ENCODE results near the gene VPS51. TPM values are rescaled to one million over a fixed set of nuclear protein-coding genes. Genes with fewer than 3 reads are reported as not detected.
"Not testable (repeated sequence)": the region's sequence is repeated elsewhere in the genome, so short reads cannot be mapped to it uniquely, and the experiment has no call there.

The VPS51 gene
- polyA plus RNA-seq, 4 donors, result 111 to 159 (median 136) TPM

DNA sequence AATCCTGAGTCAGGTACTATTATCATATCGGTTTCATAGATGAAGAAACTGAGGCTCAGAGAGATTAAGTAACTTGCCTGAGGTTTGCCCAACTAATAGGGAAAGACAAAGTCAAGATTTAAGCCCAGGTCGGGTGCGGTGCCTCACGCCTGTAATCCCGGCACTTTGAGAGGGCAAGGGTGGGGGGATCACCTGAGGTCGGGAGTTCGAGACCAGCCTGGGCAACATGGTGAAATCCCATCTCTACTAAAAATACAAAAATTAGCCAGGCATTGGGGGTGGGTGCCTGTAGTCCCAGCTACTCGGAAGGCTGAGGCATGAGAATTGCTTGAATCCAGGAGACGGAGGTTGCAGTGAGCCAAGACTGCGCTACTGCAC lies 54.1 kb downstream of the VPS51 start:
- H3K4me3 ChIP-seq (ENCODE audit: low read depth in 1 of 3, low read length in 3 of 3); H3K9me3 ChIP-seq (ENCODE audit: control insufficient read depth in 2 of 2, insufficient read depth in 1 of 2, low read depth in 1 of 2, low read length in 1 of 2); H3K27me3 ChIP-seq (ENCODE audit: control insufficient read depth in 3 of 3, insufficient read depth in 3 of 3, low read length in 3 of 3); H3K36me3 ChIP-seq (ENCODE audit: control insufficient read depth in 3 of 3, insufficient read depth in 2 of 3, low read depth in 1 of 3, low read length in 3 of 3); FAIRE-seq; DNase-seq: not testable (repeated sequence)
- WGBS, 3 donors, result 65 to 74% (median 67%) methylated on average over 10 of the region's 10 CpGs
- H3K27ac ChIP-seq (ENCODE audit: low read depth in 1 of 3, low read length in 2 of 3), result peak overlapping the region in 1 of 3 donors; percentile 95
- peaks cover 0 to 11% (median 2%) of the 10 kb centered on the region in 3 donors for H3K4me1 ChIP-seq (ENCODE audit: control insufficient read depth in 3 of 3, insufficient read depth in 2 of 3, low read depth in 1 of 3, low read length in 2 of 3)

DNA sequence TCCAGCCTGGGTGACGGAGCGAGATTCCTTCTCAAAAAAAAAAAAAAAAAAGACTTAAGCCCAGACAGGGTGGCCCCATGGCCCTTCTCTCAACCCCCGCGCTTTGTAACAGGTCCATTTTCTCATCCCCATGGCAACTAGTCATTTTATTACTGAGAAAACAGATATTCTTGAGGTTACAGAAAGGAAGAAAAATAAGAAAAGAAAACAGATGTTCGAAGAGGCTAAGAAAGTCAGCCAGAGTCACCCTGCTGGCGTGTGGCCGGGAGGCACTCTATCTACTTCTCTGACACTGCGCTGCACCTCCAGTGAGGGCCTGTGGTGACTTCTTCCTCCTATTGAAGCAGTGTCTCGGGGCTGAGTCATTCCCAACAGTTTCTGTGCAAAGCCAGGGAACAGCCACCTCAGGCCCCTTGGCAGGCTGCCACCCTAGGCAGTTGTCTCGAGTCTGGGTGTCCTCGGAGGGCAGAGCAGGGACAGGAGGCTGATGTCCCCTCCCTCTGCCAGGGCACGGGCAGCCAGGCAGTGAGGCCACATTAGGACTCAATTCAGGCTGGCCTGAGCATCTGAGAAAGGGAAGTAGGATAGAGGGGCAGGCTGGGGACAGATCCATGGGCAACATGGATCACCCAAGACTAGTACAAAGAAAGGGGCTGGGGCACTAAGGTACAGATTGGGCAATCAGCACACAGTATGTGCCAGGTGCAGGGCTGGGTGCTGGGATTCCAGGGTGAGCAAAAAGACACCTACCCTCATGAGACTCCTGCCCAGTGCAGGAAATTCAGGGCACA lies 54.7 kb downstream of the VPS51 start:
- no peaks in the 10 kb centered on the region for H3K36me3 ChIP-seq (ENCODE audit: control insufficient read depth in 3 of 3, insufficient read depth in 2 of 3, low read depth in 1 of 3, low read length in 3 of 3)
- WGBS, 3 donors, result 15 to 27% (median 18%) methylated on average over 12 of the region's 12 CpGs
- no peak overlapping the region for H3K4me3 ChIP-seq (ENCODE audit: low read depth in 1 of 3, low read length in 3 of 3)
- H3K27me3 ChIP-seq (ENCODE audit: control insufficient read depth in 3 of 3, insufficient read depth in 3 of 3, low read length in 3 of 3), result no peaks in the 10 kb centered on the region
- H3K9me3 ChIP-seq (ENCODE audit: control insufficient read depth in 2 of 2, insufficient read depth in 1 of 2, low read depth in 1 of 2, low read length in 1 of 2), result peaks cover 0 to 10% of the 10 kb centered on the region in 2 donors
- peak overlapping the region; percentile 48 to 95 (median 51) for H3K27ac ChIP-seq (ENCODE audit: low read depth in 1 of 3, low read length in 2 of 3)
- FAIRE-seq (no peak), DNase-seq (peak; percentile 73 to 92)
- H3K4me1 ChIP-seq (ENCODE audit: control insufficient read depth in 3 of 3, insufficient read depth in 2 of 3, low read depth in 1 of 3, low read length in 2 of 3), result peaks cover 0 to 11% (median 2%) of the 10 kb centered on the region in 3 donors

DNA sequence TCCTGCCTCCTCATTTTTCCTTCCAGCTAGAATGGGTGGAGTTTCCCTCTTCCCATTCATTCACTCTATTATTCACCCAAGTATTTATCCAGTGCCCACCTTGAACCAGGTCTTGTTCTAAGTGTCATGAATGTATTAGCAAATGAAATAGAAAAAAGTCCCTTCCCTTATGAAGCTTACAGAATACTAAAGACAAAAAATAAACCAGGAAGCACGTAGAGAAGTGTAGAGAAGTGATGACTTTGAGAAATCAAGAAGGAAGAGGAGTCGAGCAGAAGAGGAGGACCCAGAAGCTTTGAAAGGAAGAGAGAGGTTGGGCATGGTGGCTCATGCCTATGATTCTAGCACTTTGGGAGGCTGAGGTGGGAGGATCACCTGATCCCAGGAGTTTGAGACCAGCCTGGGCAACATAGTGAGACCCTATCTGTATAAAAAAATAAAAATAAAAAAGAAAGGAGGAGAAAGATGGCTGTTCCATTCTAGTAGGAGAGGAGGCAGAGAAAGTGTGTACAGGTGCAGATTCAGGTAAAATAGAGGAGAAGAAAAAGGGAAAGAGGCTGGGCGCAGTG lies 55.4 kb downstream of the VPS51 start:
- DNase-seq (no peak), FAIRE-seq (no peak)
- Histone ChIP-seq H3K4me3 (ENCODE audit: low read depth in 1 of 3, low read length in 3 of 3) (no peak overlapping the region), H3K27ac (ENCODE audit: low read depth in 1 of 3, low read length in 2 of 3) (peak overlapping the region in 1 of 3 donors; percentile 95), H3K27me3 (ENCODE audit: control insufficient read depth in 3 of 3, insufficient read depth in 3 of 3, low read length in 3 of 3) (no peaks in the 10 kb centered on the region), H3K9me3 (ENCODE audit: control insufficient read depth in 2 of 2, insufficient read depth in 1 of 2, low read depth in 1 of 2, low read length in 1 of 2) (peaks cover 0 to 9% of the 10 kb centered on the region in 2 donors), H3K4me1 (ENCODE audit: control insufficient read depth in 3 of 3, insufficient read depth in 2 of 3, low read depth in 1 of 3, low read length in 2 of 3) (peaks cover 0 to 11% (median 2%) of the 10 kb centered on the region in 3 donors), H3K36me3 (ENCODE audit: control insufficient read depth in 3 of 3, insufficient read depth in 2 of 3, low read depth in 1 of 3, low read length in 3 of 3) (no peaks in the 10 kb centered on the region)
- 55 to 62% (median 61%) methylated on average over 3 of the region's 3 CpGs for WGBS, 3 donors

DNA sequence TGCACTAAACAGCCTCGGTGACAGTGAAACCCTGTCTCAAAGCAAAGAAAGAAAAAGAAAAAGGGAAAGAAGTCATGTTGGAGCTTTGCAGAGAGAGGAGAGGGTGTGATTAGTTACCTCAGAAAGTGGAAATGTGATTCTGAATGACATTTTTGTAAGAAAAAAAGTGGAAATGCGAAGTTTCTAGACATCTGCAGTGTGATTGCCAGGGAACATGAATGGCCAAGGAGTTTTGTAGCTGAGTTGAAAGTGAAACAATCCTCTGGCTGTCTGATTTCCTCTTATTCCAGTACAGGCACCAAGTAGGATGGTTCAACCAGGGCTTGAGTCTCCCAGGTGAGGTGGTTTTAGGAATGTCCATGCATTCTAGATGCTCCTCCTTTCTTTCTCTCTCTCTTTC lies 56.1 kb downstream of the VPS51 start:
- no peak overlapping the region for H3K4me3 ChIP-seq (ENCODE audit: low read depth in 1 of 3, low read length in 3 of 3)
- peak in 1 of 2 donors; percentile 41 for DNase-seq
- peak overlapping the region in 1 of 3 donors; percentile 47 for H3K27ac ChIP-seq (ENCODE audit: low read depth in 1 of 3, low read length in 2 of 3)
- no peaks in the 10 kb centered on the region for H3K36me3 ChIP-seq (ENCODE audit: control insufficient read depth in 3 of 3, insufficient read depth in 2 of 3, low read depth in 1 of 3, low read length in 3 of 3)
- no peak for FAIRE-seq
- 27 to 51% (median 44%) methylated on average over 2 of the region's 2 CpGs for WGBS, 3 donors
- no peaks in the 10 kb centered on the region for H3K27me3 ChIP-seq (ENCODE audit: control insufficient read depth in 3 of 3, insufficient read depth in 3 of 3, low read length in 3 of 3)
- peaks cover 0 to 3% of the 10 kb centered on the region in 2 donors for H3K9me3 ChIP-seq (ENCODE audit: control insufficient read depth in 2 of 2, insufficient read depth in 1 of 2, low read depth in 1 of 2, low read length in 1 of 2)
- peaks cover 0 to 11% (median 2%) of the 10 kb centered on the region in 3 donors for H3K4me1 ChIP-seq (ENCODE audit: control insufficient read depth in 3 of 3, insufficient read depth in 2 of 3, low read depth in 1 of 3, low read length in 2 of 3)

DNA sequence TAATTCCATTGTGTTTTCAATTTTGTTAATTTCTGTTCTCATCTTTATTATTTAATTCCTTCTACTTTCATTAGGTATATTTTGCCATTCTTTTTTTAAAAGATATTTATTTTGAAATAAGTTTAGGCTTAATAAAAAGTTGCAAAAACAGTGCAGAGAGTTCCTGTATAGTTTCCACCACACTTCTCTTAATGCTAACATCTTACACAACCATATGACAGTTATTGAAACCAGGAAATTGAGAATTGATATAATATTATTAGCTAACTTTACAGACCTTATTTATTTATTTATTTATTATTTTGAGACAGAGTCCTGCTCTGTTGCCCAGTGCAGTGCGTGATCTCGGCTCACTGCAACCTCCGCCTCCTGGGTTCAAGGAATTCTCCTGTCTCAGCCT lies 60.2 kb downstream of the VPS51 start:
- FAIRE-seq (no peak), DNase-seq (no peak)
- Histone ChIP-seq H3K36me3 (ENCODE audit: control insufficient read depth in 3 of 3, insufficient read depth in 2 of 3, low read depth in 1 of 3, low read length in 3 of 3) (no peaks in the 10 kb centered on the region), H3K4me3 (ENCODE audit: low read depth in 1 of 3, low read length in 3 of 3) (no peak overlapping the region), H3K9me3 (ENCODE audit: control insufficient read depth in 2 of 2, insufficient read depth in 1 of 2, low read depth in 1 of 2, low read length in 1 of 2) (no peaks in the 10 kb centered on the region), H3K4me1 (ENCODE audit: control insufficient read depth in 3 of 3, insufficient read depth in 2 of 3, low read depth in 1 of 3, low read length in 2 of 3) (no peaks in the 10 kb centered on the region), H3K27ac (ENCODE audit: low read depth in 1 of 3, low read length in 2 of 3) (no peak overlapping the region), H3K27me3 (ENCODE audit: control insufficient read depth in 3 of 3, insufficient read depth in 3 of 3, low read length in 3 of 3) (no peaks in the 10 kb centered on the region)
- 95 to 99% (median 98%) methylated on average over 3 of the region's 3 CpGs for WGBS, 3 donors

DNA sequence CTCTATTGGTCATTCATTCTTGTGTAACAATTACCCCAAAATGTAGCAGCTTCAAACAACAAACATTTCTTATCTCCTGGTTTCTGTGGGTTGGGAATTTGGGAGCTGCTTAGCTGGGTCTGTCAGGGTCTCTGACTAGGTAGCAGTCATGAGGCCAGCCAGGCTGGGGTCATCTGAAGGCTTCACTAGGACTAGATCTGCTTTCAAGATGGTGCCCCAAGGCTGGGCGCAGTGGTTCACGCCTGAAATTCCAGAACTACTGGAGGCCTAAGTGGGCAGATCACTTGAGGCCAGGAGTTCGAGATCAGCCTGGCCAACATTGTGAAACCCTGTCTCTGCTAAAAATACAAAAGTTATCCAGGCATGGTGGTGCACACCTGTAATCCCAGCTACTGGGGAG lies 60.9 kb downstream of the VPS51 start:
- H3K36me3 ChIP-seq (ENCODE audit: control insufficient read depth in 3 of 3, insufficient read depth in 2 of 3, low read depth in 1 of 3, low read length in 3 of 3), result no peaks in the 10 kb centered on the region
- WGBS, 3 donors, result 88 to 98% (median 98%) methylated on average over 3 of the region's 3 CpGs
- H3K27ac ChIP-seq (ENCODE audit: low read depth in 1 of 3, low read length in 2 of 3), result no peak overlapping the region
- no peak overlapping the region for H3K4me3 ChIP-seq (ENCODE audit: low read depth in 1 of 3, low read length in 3 of 3)
- H3K27me3 ChIP-seq (ENCODE audit: control insufficient read depth in 3 of 3, insufficient read depth in 3 of 3, low read length in 3 of 3), result no peaks in the 10 kb centered on the region
- H3K4me1 ChIP-seq (ENCODE audit: control insufficient read depth in 3 of 3, insufficient read depth in 2 of 3, low read depth in 1 of 3, low read length in 2 of 3), result no peaks in the 10 kb centered on the region
- DNase-seq, result no peak
- H3K9me3 ChIP-seq (ENCODE audit: control insufficient read depth in 2 of 2, insufficient read depth in 1 of 2, low read depth in 1 of 2, low read length in 1 of 2), result no peaks in the 10 kb centered on the region
- no peak for FAIRE-seq

DNA sequence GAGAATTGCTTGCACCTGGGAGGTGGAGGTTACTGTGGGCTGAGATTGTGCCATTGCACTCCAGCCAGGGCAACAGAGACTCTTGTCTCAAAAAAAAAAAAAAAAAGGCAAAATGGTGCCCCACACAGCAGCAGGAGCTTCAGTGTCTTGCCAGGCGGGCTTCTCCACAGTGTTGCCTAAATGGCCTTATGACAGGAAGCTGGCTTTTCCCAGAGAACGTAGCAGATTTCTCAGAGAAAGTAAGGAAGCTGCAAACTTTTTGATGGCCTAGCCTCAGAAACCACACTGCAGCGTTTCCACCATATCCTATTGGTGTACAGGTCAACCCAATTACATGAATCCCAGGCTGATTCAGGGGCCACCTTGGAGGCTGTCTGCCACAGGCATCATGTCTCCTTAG lies 61.3 kb downstream of the VPS51 start:
- WGBS, 3 donors, result 68 to 100% (median 78%) methylated on average over 3 of the region's 3 CpGs
- Histone ChIP-seq H3K4me3 (ENCODE audit: low read depth in 1 of 3, low read length in 3 of 3) (no peak overlapping the region), H3K27ac (ENCODE audit: low read depth in 1 of 3, low read length in 2 of 3) (no peak overlapping the region), H3K27me3 (ENCODE audit: control insufficient read depth in 3 of 3, insufficient read depth in 3 of 3, low read length in 3 of 3) (no peaks in the 10 kb centered on the region), H3K36me3 (ENCODE audit: control insufficient read depth in 3 of 3, insufficient read depth in 2 of 3, low read depth in 1 of 3, low read length in 3 of 3) (no peaks in the 10 kb centered on the region), H3K9me3 (ENCODE audit: control insufficient read depth in 2 of 2, insufficient read depth in 1 of 2, low read depth in 1 of 2, low read length in 1 of 2) (no peaks in the 10 kb centered on the region), H3K4me1 (ENCODE audit: control insufficient read depth in 3 of 3, insufficient read depth in 2 of 3, low read depth in 1 of 3, low read length in 2 of 3) (no peaks in the 10 kb centered on the region)
- no peak for FAIRE-seq
- DNase-seq, result no peak

DNA sequence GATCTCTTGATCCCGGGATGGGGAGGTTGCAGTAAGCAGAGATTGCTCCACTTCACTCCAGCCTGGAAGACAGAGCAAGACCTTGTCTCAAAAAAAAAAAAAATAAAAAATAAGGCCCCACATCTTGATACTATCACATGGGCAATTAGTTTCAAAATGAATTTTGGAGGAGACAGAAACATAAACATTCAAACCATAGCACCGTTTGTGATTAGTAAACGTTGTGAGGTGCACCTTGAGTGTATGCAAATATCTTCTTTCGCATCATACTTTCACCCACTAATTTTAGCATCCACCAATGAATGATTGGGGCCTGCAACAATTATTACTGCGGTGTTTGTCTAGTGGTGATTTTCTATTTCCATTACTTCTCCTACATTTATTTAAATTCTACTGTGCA lies 63.0 kb downstream of the VPS51 start:
- Histone ChIP-seq H3K27ac (ENCODE audit: low read depth in 1 of 3, low read length in 2 of 3) (no peak overlapping the region), H3K36me3 (ENCODE audit: control insufficient read depth in 3 of 3, insufficient read depth in 2 of 3, low read depth in 1 of 3, low read length in 3 of 3) (no peaks in the 10 kb centered on the region), H3K27me3 (ENCODE audit: control insufficient read depth in 3 of 3, insufficient read depth in 3 of 3, low read length in 3 of 3) (no peaks in the 10 kb centered on the region), H3K9me3 (ENCODE audit: control insufficient read depth in 2 of 2, insufficient read depth in 1 of 2, low read depth in 1 of 2, low read length in 1 of 2) (no peaks in the 10 kb centered on the region), H3K4me3 (ENCODE audit: low read depth in 1 of 3, low read length in 3 of 3) (no peak overlapping the region), H3K4me1 (ENCODE audit: control insufficient read depth in 3 of 3, insufficient read depth in 2 of 3, low read depth in 1 of 3, low read length in 2 of 3) (no peaks in the 10 kb centered on the region)
- WGBS, 3 donors, result 63 to 69% (median 63%) methylated on average over 5 of the region's 5 CpGs
- FAIRE-seq, result no peak
- no peak for DNase-seq
